K562 (cell line): ENCODE results near the gene IL18RAP.

Experiments used
- CREB1 ChIP-seq, 2 experiments: sonication (generic) in 1 of 2; formaldehyde crosslinking in 1 of 2; IDR thresholded peaks; 2 replicates each; pipeline versions ENCODE4 v1.6.1 to v1.8.0; 2012 to 2022; ENCODE audit warnings: inconsistent platforms in 1 of 2, mild to moderate bottlenecking in 1 of 2, missing genetic modification reagents in 1 of 2, moderate library complexity in 1 of 2
- EZH2 ChIP-seq: IDR thresholded peaks from 2 replicates; pipeline ENCODE4 v1.6.1; 2012; ENCODE audit warnings: low read depth, mild to moderate bottlenecking, inconsistent platforms, low read length, borderline replicate concordance
- FOXK1 ChIP-seq: sonication (generic); formaldehyde crosslinking; IDR thresholded peaks from 2 replicates; pipeline ENCODE4 v1.8.0; 2022; ENCODE audit warnings: missing genetic modification reagents, mild to moderate bottlenecking, borderline replicate concordance
- KLF16 ChIP-seq: IDR thresholded peaks from 2 replicates; pipeline ENCODE4 v1.6.1; 2016; ENCODE audit warnings: antibody characterized with exemption
- NR3C1 ChIP-seq: sonication (generic); formaldehyde crosslinking; IDR thresholded peaks from 2 replicates; pipeline ENCODE4 v1.8.1; 2022; ENCODE audit warnings: missing genetic modification reagents
- POLR2H ChIP-seq: IDR thresholded peaks from 2 replicates; pipeline ENCODE4 v1.6.1; 2016; ENCODE audit warnings: missing genetic modification characterization, low read depth, mild to moderate bottlenecking, control low read depth, missing compliant biosample characterization, moderate library complexity
- RAD21 ChIP-seq, 2 experiments: fragments of 250-450 bp in 1 of 2; fragments of 450-650 bp in 1 of 2; sonication (Bioruptor Pico) in 1 of 2; formaldehyde crosslinking in 1 of 2; IDR thresholded peaks in 1 of 2; conservative IDR thresholded peaks in 1 of 2; 2 replicates each; pipeline versions ENCODE4 v1.4.0 to v1.8.0; 2020 to 2022; ENCODE audit warnings: mild to moderate bottlenecking in 2 of 2, moderate library complexity in 1 of 2
- SMAD3 ChIP-seq: fragments of 450-650 bp; formaldehyde crosslinking; conservative IDR thresholded peaks from 2 replicates; pipeline ENCODE4 v1.4.0; 2020; ENCODE audit warnings: mild to moderate bottlenecking
- TF ChIP-seq, protein P1 (sequence below), 2 experiments: fragments of 200-800 bp in 1 of 2; sonication (Bioruptor generic) in 1 of 2; sonication (generic) in 1 of 2; formaldehyde crosslinking in 1 of 2; IDR thresholded peaks in 1 of 2; conservative IDR thresholded peaks in 1 of 2; 2 replicates each; pipeline versions ENCODE4 v1.5.0 to v1.6.1; 2016 to 2020; ENCODE audit warnings: missing compliant biosample characterization in 1 of 2, missing genetic modification characterization in 1 of 2, missing genetic modification reagents in 1 of 2
- TF ChIP-seq, protein P2 (sequence below): fragments of 450-650 bp; formaldehyde crosslinking; IDR thresholded peaks from 2 replicates; pipeline ENCODE4 v1.4.0; 2022; ENCODE audit warnings: mild to moderate bottlenecking, moderate library complexity
- TF ChIP-seq, protein P3 (sequence below): fragments of 450-650 bp; IDR thresholded peaks from 2 replicates; pipeline ENCODE4 v1.6.1; 2016; ENCODE audit warnings: borderline replicate concordance

DNA sequence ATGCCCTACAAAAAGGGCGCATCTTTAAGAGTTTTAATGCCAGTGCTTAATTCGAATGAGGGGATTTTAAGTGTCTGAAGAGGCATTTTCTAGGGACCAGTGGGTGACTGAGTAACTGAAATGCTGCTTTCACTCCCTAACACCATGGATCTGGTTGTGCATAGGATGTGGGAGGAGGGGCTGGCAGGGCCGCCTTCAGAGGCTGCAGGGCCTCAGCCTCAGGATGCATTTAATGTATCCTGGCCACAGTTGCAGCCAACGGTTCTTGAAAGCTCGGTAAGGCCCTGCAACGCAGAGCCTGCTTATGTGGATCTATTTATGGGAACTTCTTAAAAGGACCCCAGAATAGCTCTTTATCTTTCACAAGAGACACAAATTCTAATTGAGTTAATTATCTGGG lies 25.8 kb upstream of the IL18RAP start:
- TF ChIP-seq SMAD3 (CRISPR knock-in tag) (no peak), CREB1 (IDR thresholded peaks at IDR 0.05) (no peak), CREB1 (CRISPR knock-in tag; IDR thresholded peaks at IDR 0.05) (no peak), RAD21 (CRISPR knock-in tag; conservative IDR thresholded peaks at IDR 0.05 in 1 of 2, IDR thresholded peaks at IDR 0.05 in 1 of 2) (no peak), FOXK1 (no peak), KLF16 (no peak), NR3C1 (CRISPR knock-in tag) (no peak), POLR2H (no peak), EZH2 (no peak)
- TF ChIP-seq, protein P1, sequence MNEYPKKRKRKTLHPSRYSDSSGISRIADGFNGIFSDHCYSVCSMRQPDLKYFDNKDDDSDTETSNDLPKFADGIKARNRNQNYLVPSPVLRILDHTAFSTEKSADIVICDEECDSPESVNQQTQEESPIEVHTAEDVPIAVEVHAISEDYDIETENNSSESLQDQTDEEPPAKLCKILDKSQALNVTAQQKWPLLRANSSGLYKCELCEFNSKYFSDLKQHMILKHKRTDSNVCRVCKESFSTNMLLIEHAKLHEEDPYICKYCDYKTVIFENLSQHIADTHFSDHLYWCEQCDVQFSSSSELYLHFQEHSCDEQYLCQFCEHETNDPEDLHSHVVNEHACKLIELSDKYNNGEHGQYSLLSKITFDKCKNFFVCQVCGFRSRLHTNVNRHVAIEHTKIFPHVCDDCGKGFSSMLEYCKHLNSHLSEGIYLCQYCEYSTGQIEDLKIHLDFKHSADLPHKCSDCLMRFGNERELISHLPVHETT (CRISPR knock-in tag; conservative IDR thresholded peaks at IDR 0.05 in 1 of 2, IDR thresholded peaks at IDR 0.05 in 1 of 2), result no peak
- TF ChIP-seq, protein P2, sequence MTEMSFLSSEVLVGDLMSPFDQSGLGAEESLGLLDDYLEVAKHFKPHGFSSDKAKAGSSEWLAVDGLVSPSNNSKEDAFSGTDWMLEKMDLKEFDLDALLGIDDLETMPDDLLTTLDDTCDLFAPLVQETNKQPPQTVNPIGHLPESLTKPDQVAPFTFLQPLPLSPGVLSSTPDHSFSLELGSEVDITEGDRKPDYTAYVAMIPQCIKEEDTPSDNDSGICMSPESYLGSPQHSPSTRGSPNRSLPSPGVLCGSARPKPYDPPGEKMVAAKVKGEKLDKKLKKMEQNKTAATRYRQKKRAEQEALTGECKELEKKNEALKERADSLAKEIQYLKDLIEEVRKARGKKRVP (CRISPR knock-in tag), result no peak
- TF ChIP-seq, protein P3, sequence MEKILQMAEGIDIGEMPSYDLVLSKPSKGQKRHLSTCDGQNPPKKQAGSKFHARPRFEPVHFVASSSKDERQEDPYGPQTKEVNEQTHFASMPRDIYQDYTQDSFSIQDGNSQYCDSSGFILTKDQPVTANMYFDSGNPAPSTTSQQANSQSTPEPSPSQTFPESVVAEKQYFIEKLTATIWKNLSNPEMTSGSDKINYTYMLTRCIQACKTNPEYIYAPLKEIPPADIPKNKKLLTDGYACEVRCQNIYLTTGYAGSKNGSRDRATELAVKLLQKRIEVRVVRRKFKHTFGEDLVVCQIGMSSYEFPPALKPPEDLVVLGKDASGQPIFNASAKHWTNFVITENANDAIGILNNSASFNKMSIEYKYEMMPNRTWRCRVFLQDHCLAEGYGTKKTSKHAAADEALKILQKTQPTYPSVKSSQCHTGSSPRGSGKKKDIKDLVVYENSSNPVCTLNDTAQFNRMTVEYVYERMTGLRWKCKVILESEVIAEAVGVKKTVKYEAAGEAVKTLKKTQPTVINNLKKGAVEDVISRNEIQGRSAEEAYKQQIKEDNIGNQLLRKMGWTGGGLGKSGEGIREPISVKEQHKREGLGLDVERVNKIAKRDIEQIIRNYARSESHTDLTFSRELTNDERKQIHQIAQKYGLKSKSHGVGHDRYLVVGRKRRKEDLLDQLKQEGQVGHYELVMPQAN, result no peak
